Mesothelial cell of epicardium (in vitro differentiated cells): ENCODE results near the gene CTTNBP2NL. TPM values are rescaled to one million over a fixed set of nuclear protein-coding genes. Genes with fewer than 3 reads are reported as not detected.
"Not testable (repeated sequence)": the region's sequence is repeated elsewhere in the genome, so short reads cannot be mapped to it uniquely, and the experiment has no call there.

Experiments used
- DNase-seq, 2 experiments: peaks; one replicate each; pipeline ENCODE4 v3.0.0; 2021; ENCODE audit warnings: low spot score in 2 of 2; ENCODE audit not compliant: unreplicated experiment in 2 of 2
- H3K27ac Mint-ChIP-seq: 2 replicates; pipeline ENCODE4 v1.8.0; 2021; ENCODE audit warnings: mixed read lengths
- H3K27me3 Mint-ChIP-seq: 2 replicates; pipeline ENCODE4 v1.8.0; 2021; ENCODE audit warnings: low read depth, mixed read lengths
- H3K36me3 Mint-ChIP-seq: 2 replicates; pipeline ENCODE4 v1.8.0; 2021; ENCODE audit warnings: mixed read lengths
- H3K4me1 Mint-ChIP-seq: 2 replicates; pipeline ENCODE4 v1.8.0; 2021; ENCODE audit warnings: mixed read lengths
- H3K4me3 Mint-ChIP-seq: 2 replicates; pipeline ENCODE4 v1.8.0; 2021; ENCODE audit warnings: mild to moderate bottlenecking, moderate library complexity, mixed read lengths
- H3K9me3 Mint-ChIP-seq: 2 replicates; pipeline ENCODE4 v1.8.0; 2021; ENCODE audit warnings: mixed read lengths
- CTCF ChIP-seq: fragments of 200-600 bp; sonication (generic); IDR thresholded peaks from one replicate; pipeline ENCODE4 v1.5.0; 2021; ENCODE audit warnings: antibody characterized with exemption; ENCODE audit not compliant: unreplicated experiment
- total RNA-seq: library from RNA; stranded (reverse); gene quantifications from 3 replicates; pipeline ENCODE4 v1.2.1, GENCODE V29; 2021

The CTTNBP2NL gene
- total RNA-seq, 1 donor from 2014 or later: 65.4 TPM

DNA sequence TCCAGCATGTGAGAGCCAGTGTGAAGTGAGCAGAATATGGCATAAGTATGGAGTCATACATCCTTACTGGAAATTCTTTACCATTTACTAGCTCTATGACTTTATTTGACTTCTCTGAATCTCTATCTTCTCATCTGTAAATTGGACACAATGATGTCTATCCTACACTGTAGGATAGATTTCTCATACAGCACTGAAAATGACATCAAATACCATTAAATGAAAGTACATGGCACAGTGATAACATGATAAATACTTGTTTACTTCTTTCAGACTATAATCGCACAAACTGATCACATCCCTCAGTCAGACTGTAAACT lies 1.3 kb upstream of the CTTNBP2NL start:
- peak overlapping the region; percentile 96 for H3K27ac Mint-ChIP-seq
- no peak for DNase-seq
- no peaks in the 10 kb centered on the region for H3K9me3 Mint-ChIP-seq
- H3K4me1 Mint-ChIP-seq: peaks cover 54% of the 10 kb centered on the region
- H3K4me3 Mint-ChIP-seq: peak overlapping the region; percentile 4
- H3K27me3 Mint-ChIP-seq: no peaks in the 10 kb centered on the region
- H3K36me3 Mint-ChIP-seq: no peaks in the 10 kb centered on the region
- TF ChIP-seq CTCF: no peak

DNA sequence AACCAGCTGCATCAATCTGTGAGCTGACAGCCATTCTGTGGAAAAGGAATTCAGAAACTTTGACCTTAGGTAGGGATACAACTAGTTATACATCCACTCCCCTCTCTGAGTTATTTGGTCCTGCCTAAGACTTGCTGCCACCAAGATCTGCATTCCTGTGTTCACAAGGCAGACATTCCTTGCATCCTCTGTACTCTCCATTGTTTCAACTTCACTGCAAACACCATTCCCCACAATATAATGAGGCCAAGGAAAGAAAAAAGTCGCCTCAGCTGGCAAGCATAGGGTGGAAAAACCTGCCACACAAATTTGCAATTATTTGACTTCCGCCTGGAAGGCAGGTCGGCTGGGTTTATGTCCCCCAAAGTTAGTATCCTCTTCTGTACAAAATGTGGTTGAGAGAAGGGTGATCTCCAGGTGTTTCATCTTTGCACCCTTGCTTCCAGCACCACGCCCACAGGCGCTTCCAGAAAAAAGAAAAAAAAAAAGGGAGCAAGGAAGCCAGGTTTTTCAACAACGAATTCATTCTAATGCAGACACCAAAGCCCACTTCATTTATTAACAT lies 676 bp upstream of the CTTNBP2NL start:
- peak overlapping the region; percentile 97 for H3K4me3 Mint-ChIP-seq
- H3K27me3 Mint-ChIP-seq: no peaks in the 10 kb centered on the region
- peaks cover 54% of the 10 kb centered on the region for H3K4me1 Mint-ChIP-seq
- no peak for DNase-seq
- no peaks in the 10 kb centered on the region for H3K9me3 Mint-ChIP-seq
- no peaks in the 10 kb centered on the region for H3K36me3 Mint-ChIP-seq
- peak overlapping the region; percentile 99 for H3K27ac Mint-ChIP-seq
- TF ChIP-seq CTCF: no peak

GRCh38 chr1:112396653-112397471 lies 848 bp downstream of the CTTNBP2NL start:
- H3K36me3 Mint-ChIP-seq: no peaks in the 10 kb centered on the region
- H3K27me3 Mint-ChIP-seq: no peaks in the 10 kb centered on the region
- H3K9me3 Mint-ChIP-seq: no peaks in the 10 kb centered on the region
- no peak for DNase-seq
- peak overlapping the region; percentile 99 for H3K27ac Mint-ChIP-seq
- TF ChIP-seq CTCF: no peak
- peak overlapping the region; percentile 97 for H3K4me3 Mint-ChIP-seq
- H3K4me1 Mint-ChIP-seq: peaks cover 53% of the 10 kb centered on the region

GRCh38 chr1:112397841-112398240 lies 1.8 kb downstream of the CTTNBP2NL start:
- Mint-ChIP-seq H3K36me3 (no peaks in the 10 kb centered on the region), H3K4me3 (peak overlapping the region; percentile 97), H3K4me1 (peaks cover 61% of the 10 kb centered on the region), H3K27ac (peak overlapping the region; percentile 99), H3K27me3 (no peaks in the 10 kb centered on the region), H3K9me3 (no peaks in the 10 kb centered on the region)
- no peak for TF ChIP-seq CTCF
- no peak for DNase-seq

DNA sequence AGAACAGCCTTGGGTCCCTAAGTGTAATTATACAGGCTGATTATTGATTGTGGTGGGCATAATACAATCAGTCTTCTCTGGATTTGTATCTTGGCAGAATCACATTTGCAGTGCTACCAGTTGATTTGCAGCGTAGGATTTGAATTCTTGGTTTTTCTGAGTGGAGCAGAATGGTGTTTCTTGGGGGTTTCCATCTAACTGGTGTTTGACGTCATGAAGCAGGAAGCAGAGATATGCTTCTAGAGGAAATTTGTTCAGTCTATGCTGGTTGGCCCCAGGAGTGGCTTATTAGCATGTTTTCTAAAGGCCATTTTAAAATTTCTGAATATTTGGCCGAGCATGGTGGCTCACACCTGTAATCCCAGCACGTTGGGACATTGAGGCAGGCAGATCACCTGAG lies 3.4 kb downstream of the CTTNBP2NL start:
- H3K4me3 Mint-ChIP-seq: no peak overlapping the region
- peaks cover 67% of the 10 kb centered on the region for H3K4me1 Mint-ChIP-seq

DNA sequence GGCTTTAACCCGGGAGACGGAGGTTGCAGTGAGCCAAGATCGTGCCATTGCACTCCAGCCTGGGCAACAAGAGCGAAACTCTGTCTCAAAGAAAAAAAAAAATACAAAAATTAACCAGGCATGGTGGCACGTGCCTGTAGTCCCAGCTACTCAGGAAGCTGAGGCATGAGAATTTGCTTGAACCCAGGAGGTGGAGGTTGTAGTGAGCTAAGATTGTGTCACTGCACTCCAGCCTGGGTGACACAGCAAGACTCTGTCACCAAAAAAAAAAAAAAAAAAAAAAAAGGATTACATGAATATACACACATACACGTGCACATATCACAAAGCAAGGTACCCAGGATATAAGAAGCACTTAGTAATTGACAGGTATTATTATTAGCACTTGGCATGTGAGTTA lies 4.7 kb downstream of the CTTNBP2NL start:
- H3K4me1 Mint-ChIP-seq: peaks cover 62% of the 10 kb centered on the region
- H3K27ac Mint-ChIP-seq, DNase-seq, H3K27me3 Mint-ChIP-seq, H3K9me3 Mint-ChIP-seq, H3K4me3 Mint-ChIP-seq, H3K36me3 Mint-ChIP-seq: not testable (repeated sequence)

More for the DNA sequence above, 3.4 kb downstream of the CTTNBP2NL start:
- H3K27ac Mint-ChIP-seq: peak overlapping the region; percentile 33
- no peaks in the 10 kb centered on the region for H3K9me3 Mint-ChIP-seq
- TF ChIP-seq CTCF: no peak
- DNase-seq: no peak
- H3K27me3 Mint-ChIP-seq: no peaks in the 10 kb centered on the region
- H3K36me3 Mint-ChIP-seq: peaks cover 2% of the 10 kb centered on the region
